WERI-Rb-1 (cell line): ENCODE data around the gene COL6A5.

ENCODE experiments used
- DNase-seq: peaks from one replicate; pipeline ENCODE4 v3.0.0-alpha.2; 2020
- H3K27ac ChIP-seq: fragments of 250-450 bp; sonication (Bioruptor Pico); 2 replicates; pipeline ENCODE4 v1.5.1; 2020; ENCODE audit warnings: mild to moderate bottlenecking, moderate library complexity
- H3K27me3 ChIP-seq: fragments of 250-450 bp; sonication (Bioruptor Pico); 2 replicates; pipeline ENCODE4 v1.5.1; 2021; ENCODE audit warnings: mild to moderate bottlenecking, low read depth, moderate library complexity; ENCODE audit not compliant: insufficient read depth, severe bottlenecking
- H3K36me3 ChIP-seq: fragments of 250-450 bp; sonication (Bioruptor Pico); 2 replicates; pipeline ENCODE4 v1.5.1; 2020; ENCODE audit warnings: mild to moderate bottlenecking, moderate library complexity
- H3K4me3 ChIP-seq: 2 replicates; pipeline ENCODE4 v1.5.1; 2011; ENCODE audit warnings: low read depth, mild to moderate bottlenecking, control low read depth, low read length
- H3K9me3 ChIP-seq: fragments of 250-450 bp; sonication (Bioruptor Pico); 2 replicates; pipeline ENCODE4 v1.5.1; 2021; ENCODE audit warnings: mild to moderate bottlenecking, moderate library complexity; ENCODE audit not compliant: severe bottlenecking
- CTCF ChIP-seq: IDR thresholded peaks from 2 replicates; pipeline ENCODE4 v1.5.1; 2011; ENCODE audit warnings: low read depth, mild to moderate bottlenecking, control low read depth, inconsistent platforms, low read length

The COL6A5 gene

DNA sequence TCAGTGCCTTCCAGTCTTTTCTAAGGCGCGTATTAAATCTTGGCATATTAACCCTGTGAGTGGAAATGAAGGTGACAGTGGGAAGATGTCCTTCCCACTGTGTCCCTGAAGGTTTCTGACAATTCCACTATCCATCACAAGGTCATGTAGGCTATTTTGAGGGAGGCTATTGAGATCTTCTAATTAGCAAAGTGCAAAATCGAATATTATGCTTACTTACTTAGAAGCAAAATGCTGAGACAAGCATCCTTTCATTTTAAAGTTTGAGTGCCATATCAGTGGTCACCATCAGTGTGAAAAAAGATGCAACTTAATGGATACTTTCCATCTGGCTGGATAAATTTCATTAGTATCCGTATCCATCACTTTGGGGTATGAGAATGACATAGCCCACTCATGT lies 77.6 kb downstream of the COL6A5 start:
- no peak overlapping the region for H3K27ac ChIP-seq
- H3K4me3 ChIP-seq, result no peak overlapping the region
- H3K27me3 ChIP-seq, result peaks cover 10% of the 10 kb centered on the region
- no peaks in the 10 kb centered on the region for H3K9me3 ChIP-seq
- no peak for TF ChIP-seq CTCF
- DNase-seq, result no peak
- no peaks in the 10 kb centered on the region for H3K36me3 ChIP-seq

- no peak for TF ChIP-seq CTCF
- Histone ChIP-seq H3K4me3 (no peak overlapping the region), H3K9me3 (no peaks in the 10 kb centered on the region), H3K36me3 (no peaks in the 10 kb centered on the region), H3K27me3 (peaks cover 19% of the 10 kb centered on the region), H3K27ac (no peak overlapping the region)
- DNase-seq, result no peak
These were observed 79.4 kb downstream of the COL6A5 start for GRCh38 chr3:130424837-130425236.

- no peak overlapping the region for H3K4me3 ChIP-seq
- H3K9me3 ChIP-seq, result no peaks in the 10 kb centered on the region
- TF ChIP-seq CTCF, result no peak
- H3K36me3 ChIP-seq, result no peaks in the 10 kb centered on the region
- no peak overlapping the region for H3K27ac ChIP-seq
- H3K27me3 ChIP-seq, result peaks cover 19% of the 10 kb centered on the region
- DNase-seq, result no peak
These were observed 80.0 kb downstream of the COL6A5 start for GRCh38 chr3:130425484-130425883.

DNA sequence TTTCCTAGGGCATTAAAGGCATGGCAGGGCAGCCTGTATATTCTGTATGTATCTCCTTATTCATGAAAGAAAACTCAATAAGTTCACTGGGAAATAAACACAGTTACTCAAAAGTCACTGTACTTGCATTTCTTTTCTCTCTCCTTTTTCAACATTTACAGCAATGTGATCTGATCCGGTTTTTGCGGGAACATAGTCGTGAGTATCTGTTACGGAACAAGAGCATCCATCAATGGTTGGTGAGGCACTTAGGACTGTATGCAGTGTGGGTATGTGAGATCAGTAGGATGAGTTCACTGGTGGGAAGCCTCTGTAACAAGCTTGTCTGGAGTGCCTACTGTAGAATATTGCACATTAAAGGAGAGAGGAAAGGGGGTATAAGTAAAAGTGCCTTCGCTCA lies 80.7 kb downstream of the COL6A5 start:
- Histone ChIP-seq H3K27ac (no peak overlapping the region), H3K27me3 (peaks cover 19% of the 10 kb centered on the region)
- TF ChIP-seq CTCF, result no peak

GRCh38 chr3:130428871-130429712 lies 83.6 kb downstream of the COL6A5 start:
- H3K36me3 ChIP-seq, result no peaks in the 10 kb centered on the region
- H3K27ac ChIP-seq, result no peak overlapping the region
- H3K27me3 ChIP-seq, result peaks cover 19% of the 10 kb centered on the region
- no peak for DNase-seq
- no peak overlapping the region for H3K4me3 ChIP-seq
- no peaks in the 10 kb centered on the region for H3K9me3 ChIP-seq
- no peak for TF ChIP-seq CTCF

More for the DNA sequence above, 80.7 kb downstream of the COL6A5 start:
- Histone ChIP-seq H3K36me3 (no peaks in the 10 kb centered on the region), H3K4me3 (no peak overlapping the region), H3K9me3 (no peaks in the 10 kb centered on the region)
- DNase-seq, result no peak

- Histone ChIP-seq H3K36me3 (no peaks in the 10 kb centered on the region), H3K27me3 (peaks cover 19% of the 10 kb centered on the region), H3K4me3 (no peak overlapping the region), H3K27ac (no peak overlapping the region), H3K9me3 (no peaks in the 10 kb centered on the region)
- no peak for DNase-seq
- TF ChIP-seq CTCF, result no peak
These were observed 84.2 kb downstream of the COL6A5 start for GRCh38 chr3:130429713-130430023.
